Stimulated activated CD4-positive, alpha-beta T cell treated with anti-CD3 and anti-CD28 coated beads, TNF-alpha, amount 100 ng/mL, for 1 hour (primary cell): ENCODE results near the gene CAD.
"Not testable (repeated sequence)": the region's sequence is repeated elsewhere in the genome, so short reads cannot be mapped to it uniquely, and the experiment has no call there.

Experiments used
- DNase-seq, 3 donors: peaks; one replicate each; pipeline ENCODE4 v3.0.0-alpha.2; 2020; ENCODE audit warnings: low read depth in 3 of 3, low spot score in 1 of 3

Gene CAD

DNA sequence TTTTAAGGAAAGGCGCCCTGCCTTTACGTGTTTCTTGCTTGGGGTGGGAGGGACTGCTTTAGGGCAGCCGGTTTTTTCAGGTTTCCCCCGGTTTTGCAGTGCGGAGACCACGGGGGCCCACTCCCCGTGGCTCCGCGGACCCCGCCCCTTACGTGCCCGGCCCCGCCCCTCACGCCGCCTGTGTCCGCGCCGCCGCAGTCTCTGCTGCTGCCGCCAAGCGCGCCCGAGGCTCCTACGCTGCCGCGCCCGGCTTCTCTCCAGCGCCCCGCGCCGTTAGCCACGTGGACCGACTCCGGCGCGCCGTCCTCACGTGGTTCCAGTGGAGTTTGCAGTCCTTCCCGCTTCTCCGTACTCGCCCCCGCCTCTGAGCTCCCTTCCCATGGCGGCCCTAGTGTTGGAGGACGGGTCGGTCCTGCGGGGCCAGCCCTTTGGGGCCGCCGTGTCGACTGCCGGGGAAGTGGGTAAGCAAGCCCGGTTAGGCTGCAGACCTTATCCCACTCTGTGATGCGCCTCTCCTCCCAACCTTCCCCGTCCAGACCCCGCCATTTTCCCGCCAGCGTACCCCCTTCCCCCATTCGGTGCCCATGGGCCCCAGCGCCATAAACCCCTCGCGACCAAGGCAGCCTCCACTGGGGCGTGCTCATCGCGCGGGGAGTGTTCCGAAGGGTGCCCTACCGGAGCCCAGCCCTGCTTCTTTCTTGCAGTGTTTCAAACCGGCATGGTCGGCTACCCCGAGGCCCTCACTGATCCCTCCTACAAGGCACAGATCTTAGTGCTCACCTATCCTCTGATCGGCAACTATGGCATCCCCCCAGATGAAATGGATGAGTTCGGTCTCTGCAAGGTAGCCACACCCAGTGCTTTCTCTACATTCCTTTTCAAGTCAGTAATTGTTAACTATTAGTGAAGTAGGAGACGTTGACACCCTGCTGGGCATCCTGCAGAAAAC is at the start of gene CAD:
CAD (plus strand) TSS at position 197 of the 949 bp plus-strand sequence; CDS start at position 380, 183 bp downstream.
- peak; percentile 65 to 93 (median 74) for DNase-seq

DNA sequence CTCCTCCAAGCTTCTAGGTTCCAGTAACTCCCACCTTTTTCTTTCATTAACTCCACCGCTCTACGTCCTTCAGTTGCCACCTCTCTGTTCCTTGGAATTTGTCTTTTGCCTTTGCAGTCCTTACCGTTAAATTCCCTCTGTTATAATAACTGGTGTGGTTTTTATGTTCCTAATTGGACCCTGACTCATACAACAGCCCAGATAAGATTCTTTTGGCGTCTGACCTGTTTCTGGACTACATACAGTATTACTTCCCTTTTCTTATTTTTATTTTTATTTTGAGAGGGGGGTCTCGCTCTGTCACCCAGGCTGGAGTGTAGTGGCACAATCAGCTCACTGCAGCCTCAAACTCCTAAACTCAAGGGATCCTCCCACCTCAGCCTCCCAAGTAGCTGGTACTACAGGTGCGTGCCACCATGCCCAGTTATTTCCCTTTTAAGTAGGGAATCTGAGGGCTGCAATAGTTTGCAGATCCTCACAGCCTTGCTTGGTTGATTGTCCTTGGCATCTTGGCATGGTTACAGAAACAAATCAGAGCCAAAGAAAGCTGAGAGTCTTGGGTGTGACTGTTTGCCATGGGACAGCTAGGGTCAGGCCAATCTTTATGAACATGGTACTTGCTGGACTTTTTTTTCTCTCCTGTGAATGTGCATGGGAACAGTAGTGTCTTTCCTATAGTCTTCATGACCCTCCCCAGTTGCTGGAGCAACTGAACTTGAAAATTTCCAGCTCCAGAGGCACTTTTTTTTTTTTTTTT is 46.4 kb upstream of the CAD start:
- DNase-seq: no peak

GRCh38 chr2:27171351-27171848 is 45.8 kb upstream of the CAD start:
- DNase-seq: no peak

GRCh38 chr2:27174638-27175037 is 42.5 kb upstream of the CAD start:
- no peak for DNase-seq

- DNase-seq: no peak
These were observed 41.8 kb upstream of the CAD start for GRCh38 chr2:27175330-27175729.

- not testable (repeated sequence) for DNase-seq
These were observed 41.4 kb upstream of the CAD start for GRCh38 chr2:27175781-27176180.

DNA sequence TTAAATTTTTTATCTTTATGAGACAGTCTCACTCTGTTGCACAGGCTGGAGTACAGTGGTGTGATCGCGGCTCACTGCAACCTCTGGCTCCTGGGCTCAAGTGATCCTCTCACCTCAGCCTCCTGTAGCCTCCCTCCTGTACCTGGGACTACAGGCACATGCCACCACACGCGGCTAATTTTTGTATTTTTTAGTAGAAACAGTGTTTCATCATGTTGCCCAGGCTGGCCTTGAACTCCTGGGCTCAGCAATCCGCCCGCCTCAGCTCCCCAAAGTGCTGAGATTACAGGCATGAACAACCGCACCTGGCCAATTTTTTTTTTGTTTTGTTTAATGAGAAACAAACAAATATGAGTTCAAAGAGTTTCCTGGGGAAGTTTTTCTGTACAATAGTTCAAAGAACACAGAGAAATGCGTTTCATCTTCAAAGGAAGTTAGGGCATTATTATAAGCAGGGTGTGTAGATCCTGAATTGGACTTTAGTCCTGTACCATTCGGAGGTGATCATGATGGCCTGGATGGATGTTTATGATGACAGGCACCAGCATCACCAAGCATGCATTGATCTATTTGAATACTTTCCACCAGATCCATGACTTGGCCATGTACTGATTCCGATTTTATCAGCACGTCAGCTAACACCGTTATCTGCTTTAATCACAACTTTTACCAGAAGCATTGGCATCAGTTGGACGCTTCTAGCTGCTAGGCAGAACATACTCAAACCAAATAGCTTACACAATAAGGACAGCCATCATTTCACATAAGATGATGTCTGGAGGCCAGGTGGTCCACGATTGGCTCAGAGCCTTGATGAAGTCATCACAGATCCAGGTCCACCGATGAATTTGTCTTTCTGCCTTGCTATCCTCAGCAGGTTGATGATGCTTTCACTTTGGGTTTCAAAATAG is 39.5 kb upstream of the CAD start:
- no peak for DNase-seq

GRCh38 chr2:27178469-27178868 is 38.7 kb upstream of the CAD start:
- DNase-seq: no peak

DNA sequence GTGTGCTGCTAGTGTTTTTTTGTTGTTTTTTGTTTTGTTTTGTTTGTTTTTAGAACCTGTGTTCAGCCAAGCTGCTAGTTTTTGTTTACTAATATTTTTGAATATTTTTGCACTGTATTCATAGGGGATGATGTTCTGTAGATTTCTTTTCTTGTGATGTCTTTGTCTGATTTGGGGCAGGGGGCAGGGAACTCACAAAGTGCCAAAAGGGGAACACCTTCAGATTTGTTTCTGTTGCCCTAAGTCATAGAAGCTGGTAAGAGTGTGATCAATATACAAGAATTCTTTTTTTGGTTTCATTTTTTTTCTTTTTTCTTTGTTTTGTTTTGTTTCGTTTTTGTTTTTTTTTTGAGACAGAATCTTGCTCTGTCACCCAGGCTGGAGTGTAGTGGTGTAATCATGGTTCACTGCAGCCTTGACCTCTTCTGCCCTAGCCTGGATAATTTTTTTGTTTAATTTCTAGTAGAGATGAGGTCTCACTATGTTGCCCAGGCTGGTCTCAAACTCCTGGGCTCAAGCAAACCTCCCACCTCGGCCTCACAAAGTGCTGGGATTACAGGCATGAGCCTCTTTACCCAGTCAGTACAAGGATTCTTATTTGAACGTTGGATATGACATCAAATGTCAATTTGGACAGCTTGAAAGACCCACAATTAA is 37.7 kb upstream of the CAD start:
- no peak for DNase-seq

GRCh38 chr2:27182346-27182745 is 34.8 kb upstream of the CAD start:
- DNase-seq: no peak

GRCh38 chr2:27184115-27184514 is 33.1 kb upstream of the CAD start:
- no peak for DNase-seq

DNA sequence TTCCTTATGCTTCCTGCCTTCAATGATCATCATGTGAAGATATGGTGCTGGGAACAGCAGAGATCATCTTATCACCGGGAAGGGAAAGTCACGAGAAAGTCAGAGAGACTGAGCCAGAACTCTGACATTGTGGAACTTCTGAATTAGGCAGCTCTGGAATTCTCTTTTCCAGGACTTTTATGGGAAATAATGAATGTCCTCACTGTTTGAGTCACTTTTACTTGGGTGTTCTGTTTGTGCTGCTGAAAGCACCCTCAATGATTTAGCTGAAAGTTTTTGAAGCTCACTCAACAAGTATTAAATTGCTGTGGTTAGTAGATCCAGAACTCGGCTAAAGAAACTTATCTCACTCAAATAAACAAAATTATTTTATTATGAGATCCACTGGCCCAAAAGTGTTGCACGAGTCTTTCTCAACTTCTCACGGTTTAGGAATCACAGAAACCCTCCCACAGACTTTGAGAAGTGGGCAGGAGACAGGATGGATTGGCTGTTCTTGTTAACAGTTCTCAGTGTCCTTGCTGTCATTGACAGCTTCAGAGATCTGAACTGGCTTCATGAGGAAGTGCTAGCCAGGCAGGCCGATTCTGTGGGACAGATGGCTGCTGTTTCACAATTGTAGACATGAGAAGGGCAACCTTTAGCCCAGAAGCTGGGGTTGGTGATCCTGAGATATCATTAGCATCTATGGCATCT is 31.7 kb upstream of the CAD start:
- no peak for DNase-seq

DNA sequence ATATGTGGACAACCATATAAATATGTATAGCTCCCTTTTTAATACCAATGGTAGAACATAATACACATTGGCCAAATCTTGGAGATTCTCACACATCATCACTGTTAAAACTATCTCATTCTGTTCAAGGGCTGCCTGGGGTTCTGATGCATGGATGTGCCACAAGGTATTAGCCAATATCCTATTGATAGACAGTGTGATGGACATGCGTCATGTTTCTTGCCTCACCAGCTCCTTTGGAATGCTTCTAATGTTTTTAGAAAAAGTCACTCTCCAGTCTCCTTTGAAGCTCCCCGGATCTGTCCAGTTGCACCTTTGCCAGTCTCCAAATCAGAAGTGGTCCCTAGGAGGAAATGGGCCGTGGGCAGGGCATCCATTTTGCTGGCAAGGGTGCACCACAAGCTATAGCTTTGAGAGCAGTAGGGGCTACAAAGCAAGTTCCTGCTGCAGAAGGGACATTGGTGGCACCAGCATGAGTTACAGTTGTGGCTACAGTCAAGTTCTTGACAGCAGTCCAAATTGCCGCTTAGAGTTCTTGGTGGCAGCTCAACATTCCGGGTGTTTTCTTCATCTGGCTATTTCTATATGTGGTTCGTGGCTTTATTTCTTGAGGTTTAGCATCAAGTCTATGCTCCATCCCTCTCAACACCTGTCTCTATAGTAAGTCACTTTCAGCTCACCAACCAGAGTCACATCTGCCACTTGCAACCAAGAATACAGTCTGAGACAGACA is 30.4 kb upstream of the CAD start:
- DNase-seq: no peak

DNA sequence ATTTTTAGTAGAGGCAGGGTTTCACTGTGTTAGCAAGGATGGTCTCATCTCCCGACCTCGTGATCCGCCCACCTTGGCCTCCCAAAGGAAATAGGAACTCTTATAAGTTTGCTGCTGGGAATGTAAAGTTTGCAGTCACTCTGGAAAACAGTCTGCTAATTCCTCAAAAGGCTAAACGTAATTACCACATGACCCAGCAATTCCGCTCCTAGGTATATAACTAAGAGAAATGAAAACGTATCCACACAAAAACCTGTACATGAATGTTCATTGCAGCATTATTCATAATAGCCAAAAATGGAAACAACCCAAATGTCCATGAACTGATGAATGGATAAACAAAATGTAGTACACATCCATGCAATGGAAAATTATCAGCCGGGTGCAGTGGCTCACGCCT is 27.2 kb upstream of the CAD start:
- no peak for DNase-seq

- DNase-seq: peak in 1 of 3 donors; percentile 9
These were observed 25.9 kb upstream of the CAD start for GRCh38 chr2:27191070-27191829.

GRCh38 chr2:27194538-27195354 is 22.4 kb upstream of the CAD start:
- no peak for DNase-seq

DNA sequence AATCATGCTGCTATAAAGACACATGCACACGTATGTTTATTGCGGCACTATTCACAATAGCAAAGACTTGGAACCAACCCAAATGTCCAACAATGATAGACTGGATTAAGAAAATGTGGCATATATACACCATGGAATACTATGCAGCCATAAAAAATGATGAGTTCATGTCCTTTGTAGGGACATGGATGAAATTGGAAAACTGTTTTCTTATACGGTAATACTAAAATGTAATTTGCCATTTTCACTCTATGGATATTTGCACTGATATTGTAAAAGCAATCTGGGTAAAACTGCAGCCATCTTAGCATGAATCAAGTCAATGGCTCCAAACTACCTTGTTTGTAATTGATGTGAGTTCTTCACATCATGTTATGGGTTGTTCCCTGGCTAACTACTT is 21.4 kb upstream of the CAD start:
- DNase-seq: not testable (repeated sequence)
